ENCODE results near the gene FCN3.

GRCh38 chr1:27342391-27342777 is 32.2 kb downstream of the FCN3 start:
- TF ChIP-seq EZH2phosphoT487 (conservative IDR thresholded peaks at IDR 0.05; ENCODE audit: low read length), result no peak
- TF ChIP-seq, protein P1, sequence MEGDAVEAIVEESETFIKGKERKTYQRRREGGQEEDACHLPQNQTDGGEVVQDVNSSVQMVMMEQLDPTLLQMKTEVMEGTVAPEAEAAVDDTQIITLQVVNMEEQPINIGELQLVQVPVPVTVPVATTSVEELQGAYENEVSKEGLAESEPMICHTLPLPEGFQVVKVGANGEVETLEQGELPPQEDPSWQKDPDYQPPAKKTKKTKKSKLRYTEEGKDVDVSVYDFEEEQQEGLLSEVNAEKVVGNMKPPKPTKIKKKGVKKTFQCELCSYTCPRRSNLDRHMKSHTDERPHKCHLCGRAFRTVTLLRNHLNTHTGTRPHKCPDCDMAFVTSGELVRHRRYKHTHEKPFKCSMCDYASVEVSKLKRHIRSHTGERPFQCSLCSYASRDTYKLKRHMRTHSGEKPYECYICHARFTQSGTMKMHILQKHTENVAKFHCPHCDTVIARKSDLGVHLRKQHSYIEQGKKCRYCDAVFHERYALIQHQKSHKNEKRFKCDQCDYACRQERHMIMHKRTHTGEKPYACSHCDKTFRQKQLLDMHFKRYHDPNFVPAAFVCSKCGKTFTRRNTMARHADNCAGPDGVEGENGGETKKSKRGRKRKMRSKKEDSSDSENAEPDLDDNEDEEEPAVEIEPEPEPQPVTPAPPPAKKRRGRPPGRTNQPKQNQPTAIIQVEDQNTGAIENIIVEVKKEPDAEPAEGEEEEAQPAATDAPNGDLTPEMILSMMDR (IDR thresholded peaks at IDR 0.05; ENCODE audit: insufficient read depth, low read length, poor library complexity, severe bottlenecking), result no peak

Data from SU-DHL-6 (cell line).